Brain microvascular endothelial cell (primary cell): ENCODE measurements around the gene CLASP1.

Experiments
- DNase-seq: peaks from one replicate; pipeline ENCODE4 v3.0.0-alpha.2; 2020
- H3K27ac ChIP-seq: fragments of 250-450 bp; sonication (Bioruptor Pico); 2 replicates; pipeline ENCODE4 v1.5.1; 2020; ENCODE audit warnings: mild to moderate bottlenecking, moderate library complexity
- H3K27me3 ChIP-seq: fragments of 250-450 bp; sonication (Bioruptor Pico); replicated peaks from 2 replicates; pipeline ENCODE4 v1.5.1; 2020; ENCODE audit warnings: mild to moderate bottlenecking
- H3K36me3 ChIP-seq: fragments of 250-450 bp; sonication (Bioruptor Pico); replicated peaks from 2 replicates; pipeline ENCODE4 v1.5.1; 2020; ENCODE audit warnings: mild to moderate bottlenecking
- H3K4me3 ChIP-seq: 2 replicates; pipeline ENCODE4 v1.5.1; 2011; ENCODE audit warnings: low read depth, mild to moderate bottlenecking, control low read depth, low read length, moderate library complexity
- CTCF ChIP-seq: IDR thresholded peaks from 2 replicates; pipeline ENCODE4 v1.5.1; 2011; ENCODE audit warnings: low read depth, mild to moderate bottlenecking, moderate library complexity, low read length, control low read depth, inconsistent platforms; ENCODE audit errors: missing control alignments
- in situ Hi-C: cut with HindIII; loops from 2 replicates; pipeline ENCODE4 v1.10.0; 2017; ENCODE audit warnings: low sequenced_read_pairs, low pct_ligation_motif_present

The CLASP1 gene

GRCh38 chr2:121541495-121541894 lies 107.8 kb downstream of the CLASP1 start:
- no peak for TF ChIP-seq CTCF
- H3K36me3 ChIP-seq, result no peaks in the 10 kb centered on the region
- no peaks in the 10 kb centered on the region for H3K27me3 ChIP-seq
- DNase-seq, result no peak
- H3K4me3 ChIP-seq, result no peak overlapping the region
- H3K27ac ChIP-seq, result no peak overlapping the region
- in situ Hi-C loops, result no loop called here

GRCh38 chr2:121539750-121540469 lies 109.4 kb downstream of the CLASP1 start:
- TF ChIP-seq CTCF, result no peak
- DNase-seq, result no peak
- Histone ChIP-seq H3K36me3 (no peaks in the 10 kb centered on the region), H3K27ac (no peak overlapping the region), H3K4me3 (no peak overlapping the region), H3K27me3 (no peaks in the 10 kb centered on the region)
- in situ Hi-C loops, result no loop called here

- H3K4me3 ChIP-seq, result no peak overlapping the region
- TF ChIP-seq CTCF, result no peak
- DNase-seq, result no peak
- no peak overlapping the region for H3K27ac ChIP-seq
- H3K27me3 ChIP-seq, result no peaks in the 10 kb centered on the region
- no peaks in the 10 kb centered on the region for H3K36me3 ChIP-seq
- in situ Hi-C loops, result no loop called here
These were observed 112.3 kb downstream of the CLASP1 start for GRCh38 chr2:121536850-121537557.

GRCh38 chr2:121536347-121536746 lies 112.9 kb downstream of the CLASP1 start:
- Histone ChIP-seq H3K27ac (no peak overlapping the region), H3K36me3 (no peaks in the 10 kb centered on the region), H3K4me3 (no peak overlapping the region), H3K27me3 (no peaks in the 10 kb centered on the region)
- TF ChIP-seq CTCF, result no peak
- no peak for DNase-seq
- in situ Hi-C loops, result no loop called here

GRCh38 chr2:121534007-121534406 lies 115.3 kb downstream of the CLASP1 start:
- H3K27ac ChIP-seq, result no peak overlapping the region
- no peaks in the 10 kb centered on the region for H3K27me3 ChIP-seq
- H3K36me3 ChIP-seq, result no peaks in the 10 kb centered on the region
- no peak for TF ChIP-seq CTCF
- DNase-seq, result no peak
- no peak overlapping the region for H3K4me3 ChIP-seq
- in situ Hi-C loops, result no loop called here
